HG02642 (cell line): Measurements from ENCODE around the gene CLIC1.
"Not testable (repeated sequence)": the region's sequence is repeated elsewhere in the genome, so short reads cannot be mapped to it uniquely, and the experiment has no call there.

ENCODE experiments used
- ATAC-seq: cut with Tn5 transposase; IDR thresholded peaks from one replicate; pipeline ENCODE4 v1.9.1; 2021; ENCODE audit warnings: mild to moderate bottlenecking; ENCODE audit not compliant: unreplicated experiment, poor library complexity

Gene CLIC1

DNA sequence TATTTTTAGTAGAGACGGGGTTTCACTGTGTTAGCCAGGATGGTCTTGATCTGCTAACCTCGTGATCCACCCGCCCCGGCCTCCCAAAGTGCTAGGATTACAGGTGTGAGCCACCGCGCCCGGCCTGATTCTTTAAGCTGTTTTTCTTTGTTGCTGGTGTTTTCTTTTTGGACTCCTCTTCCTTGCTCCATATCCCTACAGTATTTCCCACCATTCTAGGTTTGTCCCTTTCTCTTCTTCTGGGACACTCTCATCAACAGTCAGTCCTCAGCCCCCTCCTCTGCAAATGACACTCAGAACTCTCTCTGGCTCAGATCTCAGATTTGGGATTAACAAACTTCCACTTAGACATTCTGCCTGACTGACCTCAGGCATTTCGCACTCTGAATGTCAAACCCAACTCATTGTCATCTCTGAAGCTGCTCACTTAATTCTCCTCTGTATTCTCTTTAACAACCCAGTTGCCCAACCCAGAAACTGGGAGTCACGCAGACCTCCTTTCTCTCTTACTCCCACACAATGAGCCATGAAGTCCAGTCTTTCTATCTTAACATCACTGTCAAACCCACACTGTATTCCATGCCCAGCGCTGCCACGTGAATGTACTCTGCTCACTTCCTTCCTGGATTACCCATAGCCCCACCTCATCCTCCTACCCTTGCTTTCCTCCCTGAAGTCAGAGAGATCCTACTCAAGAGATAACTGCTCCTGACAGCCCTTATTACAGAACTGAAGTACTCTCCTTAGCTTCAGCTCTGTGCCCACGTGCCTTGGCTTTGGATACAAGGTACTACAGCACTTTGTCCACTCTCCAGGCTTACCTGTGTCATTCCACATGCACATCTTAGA lies 10.6 kb downstream of the CLIC1 start:
- no peak for ATAC-seq

DNA sequence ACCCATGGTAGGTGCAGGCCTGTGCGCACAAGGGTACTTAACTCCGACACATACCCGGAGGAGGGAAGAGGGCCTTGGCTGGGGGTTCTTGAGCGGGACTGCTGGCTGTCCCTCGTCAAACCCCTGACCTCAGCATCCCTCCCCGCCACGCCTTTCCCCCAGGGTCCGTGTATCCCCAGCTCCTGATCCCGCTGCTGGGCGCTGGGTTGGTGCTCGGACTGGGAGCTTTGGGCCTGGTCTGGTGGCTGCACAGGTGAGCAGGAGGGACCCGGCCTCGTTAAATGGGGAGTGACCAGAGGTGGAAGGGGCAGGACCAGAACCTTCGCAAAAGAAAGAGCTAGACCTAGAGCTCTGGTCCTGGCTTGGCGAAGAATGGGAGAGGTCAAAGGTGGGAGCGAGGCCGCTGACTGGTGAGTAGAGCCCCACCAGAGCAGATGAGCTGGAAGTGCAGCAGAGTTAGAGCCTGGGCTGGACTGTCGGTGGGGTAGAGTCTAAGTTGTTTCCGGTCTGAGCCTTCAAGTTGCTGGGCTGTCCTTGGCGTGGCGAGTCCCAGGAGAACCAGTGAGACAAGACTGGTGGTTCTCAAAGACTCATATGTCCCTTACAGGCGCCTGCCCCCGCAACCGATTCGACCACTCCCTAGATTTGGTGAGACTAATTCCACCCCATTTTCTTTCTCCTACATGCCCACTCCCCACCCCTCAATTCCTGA lies 12.2 kb downstream of the CLIC1 start:
- ATAC-seq, result no peak

DNA sequence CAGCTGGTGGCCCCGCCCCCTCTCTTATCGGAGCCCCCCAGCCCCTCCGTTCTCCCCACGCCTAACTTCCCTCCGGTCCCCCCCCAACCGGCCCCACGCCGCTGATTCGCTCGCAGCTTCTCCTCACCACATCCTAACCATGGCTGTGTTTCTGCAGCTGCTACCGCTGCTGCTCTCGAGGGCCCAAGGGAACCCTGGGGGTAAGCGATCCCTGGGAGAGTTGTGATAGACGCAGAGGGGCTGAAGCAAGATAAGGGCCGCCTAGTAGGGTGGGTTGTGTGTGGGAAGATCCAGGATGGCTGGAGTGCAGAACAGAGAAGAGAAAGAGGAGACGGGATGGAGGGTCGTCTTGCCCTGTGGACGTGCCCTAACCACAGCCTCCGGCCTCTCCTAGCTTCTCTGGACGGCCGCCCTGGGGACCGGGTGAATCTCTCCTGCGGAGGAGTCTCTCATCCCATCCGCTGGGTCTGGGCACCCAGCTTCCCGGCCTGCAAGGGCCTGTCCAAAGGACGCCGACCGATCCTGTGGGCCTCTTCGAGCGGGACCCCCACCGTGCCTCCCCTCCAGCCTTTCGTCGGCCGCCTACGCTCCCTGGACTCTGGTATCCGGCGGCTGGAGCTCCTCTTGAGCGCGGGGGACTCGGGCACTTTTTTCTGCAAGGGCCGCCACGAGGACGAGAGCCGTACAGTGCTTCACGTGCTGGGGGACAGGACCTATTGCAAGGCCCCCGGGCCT lies 12.9 kb downstream of the CLIC1 start, which contains the start of gene MPIG6B:
Gene MPIG6B, plus strand, starts transcription at position 129 of the 735 bp plus-strand sequence. Its CDS starts 11 bp downstream, at position 140.
- no peak for ATAC-seq

DNA sequence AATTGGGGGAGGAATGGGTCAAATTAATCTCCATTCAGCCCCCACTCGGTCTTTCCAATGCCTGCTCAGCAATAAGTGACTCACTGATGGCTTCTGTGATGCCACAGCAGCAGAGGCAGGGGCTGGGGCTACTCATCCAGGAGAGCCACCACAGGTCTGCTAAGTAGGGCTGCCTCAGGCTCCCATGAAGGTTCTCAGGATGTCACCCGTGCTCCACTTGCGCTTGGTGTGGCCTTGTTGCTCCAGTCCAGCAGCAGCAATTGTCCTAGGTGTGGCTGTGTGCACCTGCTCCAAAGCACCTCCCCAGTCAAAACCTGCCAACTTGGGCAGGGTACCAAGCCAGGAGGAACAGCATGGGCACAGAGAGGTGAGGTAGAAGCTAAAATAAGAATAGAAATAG lies 14.2 kb downstream of the CLIC1 start:
- ATAC-seq, result no peak

DNA sequence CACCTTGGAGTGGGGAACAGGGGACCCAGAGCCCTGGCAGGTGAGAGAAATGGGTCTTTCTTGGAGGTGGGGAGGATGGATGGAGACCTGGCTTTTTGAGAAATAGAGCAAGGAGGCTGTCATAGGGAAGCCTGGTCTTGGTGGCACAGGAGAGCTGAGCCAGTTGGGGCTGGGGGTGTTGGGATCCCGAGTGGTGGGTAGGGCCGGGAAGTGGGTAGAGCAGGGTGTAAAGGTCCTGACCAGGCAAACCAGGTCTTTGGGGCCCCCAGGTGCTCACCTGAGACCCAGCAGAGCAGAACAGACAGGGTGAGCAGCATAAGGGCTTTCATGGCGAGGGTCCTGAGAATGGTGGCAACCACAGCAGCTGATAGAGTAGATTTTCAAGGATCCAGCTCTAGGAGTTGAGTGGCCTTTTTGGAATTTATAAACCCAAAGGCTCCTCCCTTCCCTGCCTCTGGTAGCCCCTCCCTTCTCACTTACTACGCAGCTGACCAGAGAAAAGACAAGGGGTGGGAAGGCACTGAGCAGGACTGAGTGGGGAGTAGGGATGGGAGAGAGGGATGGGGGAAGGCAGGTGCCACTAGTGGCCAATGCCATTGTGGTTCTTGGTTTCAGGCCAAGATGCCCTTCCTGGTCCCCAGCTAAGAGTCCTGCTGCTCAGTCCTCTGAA lies 14.8 kb downstream of the CLIC1 start, which contains the start of gene LY6G6C:
Gene LY6G6C, minus strand, starts transcription at position 396 of the 670 bp plus-strand sequence. Its CDS starts 67 bp downstream, at position 329.
- no peak for ATAC-seq

DNA sequence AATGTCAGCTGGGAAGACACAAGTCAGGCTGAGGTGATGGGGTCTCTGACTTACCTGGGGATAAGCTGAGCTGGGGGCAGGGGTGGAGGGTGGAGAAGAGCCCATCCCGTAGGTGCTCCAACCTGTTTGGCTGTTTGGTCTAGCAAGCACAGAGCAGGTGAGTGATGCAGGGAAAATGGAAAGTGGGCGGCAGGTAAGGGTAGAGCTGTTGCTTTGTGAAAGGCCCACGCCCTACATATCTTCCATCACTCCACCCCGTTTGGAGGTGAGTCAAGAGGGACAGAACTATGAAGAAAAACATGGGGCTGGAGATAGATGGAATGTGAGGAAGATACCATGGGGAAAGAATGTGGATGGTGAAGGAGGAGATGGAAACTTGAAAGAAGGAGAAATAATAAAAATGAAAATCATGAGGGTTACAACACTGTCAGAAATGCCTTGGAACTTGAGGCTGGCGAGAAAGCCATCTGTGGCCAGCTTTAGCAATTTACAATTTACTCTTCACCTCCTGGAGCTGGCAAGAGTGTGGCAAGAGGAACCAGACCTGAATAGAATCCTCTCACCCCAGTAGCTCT lies 16.0 kb downstream of the CLIC1 start:
- ATAC-seq, result no peak

DNA sequence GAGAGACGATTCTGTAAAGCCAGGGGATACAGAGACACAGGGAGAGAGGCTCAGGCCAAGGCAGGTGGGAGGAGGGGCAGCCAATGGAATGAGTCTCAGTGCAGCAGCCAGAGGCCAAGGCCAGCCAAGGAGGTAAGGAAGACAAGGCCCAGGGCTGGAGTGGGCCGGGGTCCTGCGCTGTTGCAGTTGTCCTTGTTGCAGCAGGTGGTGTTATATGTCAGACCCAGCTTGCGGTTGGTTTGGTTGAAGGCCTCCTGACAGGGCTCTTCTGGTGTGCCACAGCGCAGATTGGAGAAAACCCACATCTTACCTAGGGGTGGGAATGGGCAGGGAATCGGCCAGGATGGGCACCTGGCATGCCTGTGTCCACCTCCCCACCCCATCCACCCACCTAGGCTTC lies 17.3 kb downstream of the CLIC1 start:
- ATAC-seq, result no peak

DNA sequence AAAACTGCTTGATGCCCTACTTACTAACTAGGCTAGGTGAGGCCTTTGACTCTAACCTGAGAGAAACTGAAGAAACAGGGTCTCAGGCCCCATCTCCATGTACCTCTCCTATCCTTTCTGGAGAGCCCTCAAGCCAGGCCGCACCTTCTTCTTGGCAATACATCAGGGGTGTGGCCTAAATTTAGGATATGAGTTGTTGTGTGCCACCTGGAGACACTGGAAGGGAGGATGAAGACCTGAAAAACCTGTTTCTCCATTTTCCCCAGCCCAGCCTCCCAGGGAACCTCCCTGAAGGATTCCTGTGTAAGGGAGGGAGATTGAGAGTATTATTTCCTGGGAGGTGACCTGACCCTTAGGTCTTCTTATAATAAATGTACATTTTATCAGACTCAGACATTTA lies 18.1 kb downstream of the CLIC1 start:
- no peak for ATAC-seq

DNA sequence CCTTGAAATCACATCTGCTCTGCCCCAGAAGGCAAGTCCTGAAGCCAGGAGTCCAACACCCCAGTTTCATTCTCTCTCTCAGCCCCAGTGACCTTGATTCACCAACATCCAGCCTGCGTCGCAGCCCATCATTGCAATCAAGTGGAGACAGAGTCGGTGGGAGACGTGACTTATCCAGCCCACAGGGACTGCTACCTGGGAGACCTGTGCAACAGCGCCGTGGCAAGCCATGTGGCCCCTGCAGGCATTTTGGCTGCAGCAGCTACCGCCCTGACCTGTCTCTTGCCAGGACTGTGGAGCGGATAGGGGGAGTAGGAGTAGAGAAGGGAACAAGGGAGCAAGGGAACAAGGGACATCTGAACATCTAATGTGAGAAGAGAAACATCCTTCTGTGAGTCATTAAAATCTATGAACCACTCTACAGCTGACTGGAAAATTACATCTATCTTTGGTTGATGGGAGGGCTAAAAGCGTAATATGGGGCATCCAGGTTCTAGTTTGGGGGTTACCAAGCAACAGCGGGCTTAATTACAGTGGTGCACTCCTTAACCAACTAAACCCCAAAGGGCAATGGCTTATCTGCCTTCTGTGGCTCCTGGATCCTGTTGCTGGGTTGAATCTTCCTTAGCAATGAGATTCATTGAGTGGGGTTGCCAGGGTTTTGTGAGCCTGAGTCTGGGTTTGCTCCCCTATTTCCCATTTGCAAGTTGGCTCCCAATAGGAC lies 18.7 kb downstream of the CLIC1 start:
- ATAC-seq, result no peak

DNA sequence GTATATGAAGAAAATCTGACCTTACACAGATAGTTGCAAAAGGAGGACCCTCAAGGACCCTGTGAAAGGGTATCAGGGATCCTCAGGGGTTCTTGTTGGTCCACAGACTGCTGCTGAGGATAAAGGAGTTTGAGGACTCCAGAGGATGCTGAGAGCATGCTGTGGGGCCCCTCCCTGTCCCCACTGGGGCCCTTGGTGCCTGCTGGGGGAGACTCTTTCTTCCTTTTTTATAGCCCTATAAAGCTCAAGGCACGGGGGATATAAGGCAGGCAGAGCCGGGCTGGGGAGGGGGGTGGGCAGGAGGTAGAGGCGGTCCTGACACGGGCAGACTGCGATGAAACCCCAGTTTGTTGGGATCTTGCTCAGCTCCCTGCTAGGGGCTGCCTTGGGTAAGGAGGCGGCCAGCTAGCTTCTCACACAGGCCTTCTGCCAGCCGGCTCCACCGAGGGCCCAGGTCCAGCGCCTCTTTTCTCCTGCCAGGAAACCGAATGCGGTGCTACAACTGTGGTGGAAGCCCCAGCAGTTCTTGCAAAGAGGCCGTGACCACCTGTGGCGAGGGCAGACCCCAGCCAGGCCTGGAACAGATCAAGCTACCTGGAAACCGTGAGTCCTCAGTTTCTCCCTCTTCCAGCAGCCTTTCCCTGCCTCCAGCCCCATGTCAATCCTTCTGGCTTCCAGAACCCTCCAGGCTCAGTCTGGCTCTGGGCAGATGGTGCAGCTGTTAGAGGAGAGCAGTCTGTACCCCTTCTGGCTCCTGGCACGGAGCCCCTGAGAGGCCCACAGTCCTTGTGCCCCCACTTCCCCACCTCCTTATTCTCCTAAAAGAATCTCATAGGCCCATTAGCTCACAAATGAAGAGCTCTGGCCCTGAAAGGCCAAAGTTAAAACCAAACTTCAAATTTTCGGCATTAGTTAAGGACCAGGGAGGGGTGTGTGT lies 21.0 kb downstream of the CLIC1 start, which contains the start of gene LY6G6D:
Gene LY6G6D, plus strand, starts transcription at position 327 of the 937 bp plus-strand sequence. Its CDS starts 8 bp downstream, at position 335.
- ATAC-seq, result no peak

DNA sequence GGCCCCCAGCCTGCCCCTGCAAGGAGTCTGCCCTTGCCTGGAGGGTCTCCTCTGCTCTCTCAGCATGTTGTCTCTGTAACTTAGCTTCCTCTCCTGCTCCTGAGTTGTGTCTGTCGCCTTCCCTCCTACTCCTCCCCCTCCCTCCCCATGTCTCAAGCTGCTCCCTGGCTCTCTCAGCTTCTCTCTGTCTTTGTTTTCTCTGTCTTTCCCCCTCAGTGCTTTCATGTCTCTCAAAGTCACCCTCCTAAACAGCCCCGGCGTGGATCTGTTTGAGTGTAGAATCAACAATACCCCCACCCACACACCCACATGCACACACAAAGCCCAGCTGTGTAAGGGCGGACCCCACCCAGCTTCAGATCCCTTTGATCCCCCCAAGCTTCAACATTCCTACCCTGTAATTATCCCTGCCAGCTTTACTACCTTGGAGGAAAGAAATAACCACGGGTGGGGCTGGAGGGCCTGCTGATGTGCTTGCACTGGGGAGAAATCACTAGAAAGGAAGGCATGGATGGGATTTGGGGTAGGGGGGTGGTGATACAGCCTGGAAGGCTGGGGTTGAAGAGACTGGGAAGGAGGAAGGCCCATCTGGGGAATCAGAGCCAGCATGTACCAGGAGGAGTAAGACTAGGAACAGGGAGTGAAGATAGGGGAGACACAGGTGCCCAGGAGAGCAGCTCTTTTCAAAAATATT lies 22.2 kb downstream of the CLIC1 start:
- no peak for ATAC-seq

DNA sequence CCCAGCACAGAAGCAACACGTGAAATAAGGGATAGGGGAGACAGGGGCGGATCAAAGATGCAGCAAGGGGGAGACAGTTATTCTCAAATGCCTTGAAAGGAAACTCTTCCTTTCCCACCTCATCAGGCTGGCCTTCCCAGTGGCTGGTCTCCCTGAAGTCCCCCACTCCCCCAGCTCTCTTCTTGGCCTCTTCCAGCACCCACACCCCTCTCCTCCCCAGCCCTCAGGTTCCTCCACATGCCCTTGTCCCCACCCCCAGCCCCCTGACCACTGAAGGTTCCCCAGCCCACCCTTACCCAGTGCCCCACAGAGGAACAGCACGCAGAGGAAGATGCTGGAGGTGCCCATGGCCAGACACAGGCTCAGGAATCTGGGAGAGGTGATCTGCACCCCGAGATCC lies 22.9 kb downstream of the CLIC1 start:
- no peak for ATAC-seq

DNA sequence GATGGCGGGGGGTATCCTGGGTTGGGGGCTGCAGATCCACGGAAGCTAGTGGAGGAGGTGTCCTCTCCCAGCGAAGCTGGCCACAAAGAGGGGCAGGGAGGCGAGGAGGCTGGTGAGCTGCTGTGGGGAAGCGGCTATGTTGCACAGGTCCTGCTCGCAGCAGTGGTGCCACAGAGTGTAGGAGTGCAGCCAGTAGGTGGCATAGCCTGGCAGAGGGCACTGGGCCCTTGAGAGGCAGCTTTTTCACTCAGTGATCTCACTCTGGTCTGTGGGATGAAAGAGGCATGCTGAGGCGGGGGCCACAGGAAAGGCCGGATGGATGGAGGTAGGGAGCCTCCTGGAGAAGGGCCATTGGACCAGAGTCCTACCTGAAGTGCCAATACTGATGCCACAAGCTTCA lies 24.0 kb downstream of the CLIC1 start:
- no peak for ATAC-seq

DNA sequence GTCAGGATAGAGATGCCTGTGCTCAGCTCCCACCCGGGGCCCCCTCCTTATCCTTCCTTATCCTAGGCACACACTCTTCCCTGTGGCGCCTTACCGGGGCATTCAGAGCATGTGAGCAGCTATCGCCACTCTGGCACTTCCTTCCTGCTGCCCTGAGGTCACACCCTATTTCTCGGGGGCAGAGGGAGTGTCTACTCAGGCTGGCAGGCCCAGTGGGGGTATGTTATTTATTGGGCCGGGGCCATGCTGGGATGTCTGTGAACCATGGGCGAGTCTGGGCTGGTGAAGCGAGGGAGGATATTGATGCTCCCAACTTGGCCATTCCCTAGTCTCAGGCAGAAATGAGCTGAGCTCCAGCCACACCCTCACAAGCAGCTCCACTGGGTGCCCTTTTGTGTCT lies 25.1 kb downstream of the CLIC1 start:
- no peak for ATAC-seq

DNA sequence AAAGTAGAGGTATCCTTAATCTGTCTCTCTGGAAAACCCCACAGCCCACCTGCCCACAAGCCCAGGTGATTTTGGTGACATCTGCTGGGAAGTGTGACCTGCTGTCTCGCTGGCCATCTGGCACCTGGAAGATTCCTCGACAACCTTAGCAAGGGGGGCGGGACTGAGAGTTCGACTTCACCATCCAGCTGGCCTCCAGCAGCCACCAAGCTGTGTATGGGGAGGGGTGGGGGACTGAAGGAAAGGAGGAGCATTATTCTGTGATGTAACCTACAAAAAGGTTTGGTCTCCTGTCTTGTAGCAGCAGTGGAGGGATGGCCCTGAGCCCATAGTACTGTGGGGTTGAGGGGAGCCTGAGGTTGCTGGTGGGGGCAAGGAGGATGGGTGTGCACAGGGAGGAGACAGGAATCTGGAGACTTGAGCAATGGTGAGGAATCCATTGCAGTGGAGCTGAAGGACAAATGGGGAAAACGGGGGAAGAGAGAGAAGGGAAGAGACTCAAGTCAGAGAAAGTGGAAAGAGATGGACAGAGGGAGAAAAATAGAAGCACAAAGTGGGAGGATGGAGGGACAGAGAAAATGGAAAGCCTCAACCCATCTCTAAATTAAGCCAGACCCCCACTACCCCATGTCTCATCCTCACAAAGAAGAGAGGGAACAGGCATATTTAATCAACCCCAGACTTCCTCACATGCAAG lies 25.7 kb downstream of the CLIC1 start:
- ATAC-seq, result no peak

DNA sequence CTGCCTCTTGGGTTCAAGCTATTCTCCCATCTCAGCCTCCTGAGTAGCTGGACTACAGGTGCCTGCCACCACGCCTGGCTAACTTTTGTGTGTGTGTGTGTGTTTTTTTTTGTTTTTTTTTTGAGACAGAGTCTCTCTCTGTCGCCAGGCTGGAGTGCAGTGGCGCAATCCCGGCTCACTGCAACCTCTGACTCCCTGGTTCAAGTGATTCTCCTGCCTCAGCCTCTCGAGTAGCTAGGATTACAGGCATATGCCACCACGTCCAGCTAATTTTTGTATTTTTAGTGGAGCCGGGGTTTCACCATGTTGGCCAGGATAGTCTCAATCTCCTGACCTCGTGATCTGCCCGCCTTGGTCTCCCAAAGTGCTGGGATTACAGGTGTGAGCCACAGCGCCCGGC lies 27.2 kb downstream of the CLIC1 start:
- not testable (repeated sequence) for ATAC-seq

DNA sequence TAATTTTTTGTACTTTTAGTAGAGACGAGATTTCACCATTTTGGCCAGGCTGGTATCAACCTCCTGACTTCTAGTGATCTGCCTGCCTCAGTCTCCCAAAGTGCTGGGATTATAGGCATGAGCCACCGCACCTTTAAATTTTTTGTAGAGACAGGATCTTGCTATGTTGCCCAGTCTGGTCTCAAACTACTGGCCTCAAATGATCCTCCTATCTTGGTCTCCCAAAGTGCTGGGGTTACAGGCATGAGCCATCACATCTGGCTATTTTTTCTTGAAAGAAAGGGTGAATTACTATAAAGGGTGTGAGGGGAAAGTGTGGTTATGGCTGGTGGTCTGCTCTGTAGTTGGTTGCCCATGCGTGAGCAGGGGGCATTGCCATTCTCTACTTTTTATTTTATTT lies 28.1 kb downstream of the CLIC1 start:
- ATAC-seq, result no peak
